ENCODE results near the gene KRTDAP.

KRTDAP gene

GRCh38 chr19:35512831-35513627 lies 22.8 kb upstream of the KRTDAP start:
- DNase-seq = no peak

- no peak for DNase-seq
These were observed 21.1 kb upstream of the KRTDAP start for GRCh38 chr19:35511337-35511736.

GRCh38 chr19:35510626-35510964 lies 20.3 kb upstream of the KRTDAP start:
- DNase-seq = no peak

- DNase-seq = peak; percentile 68
These were observed 19.8 kb upstream of the KRTDAP start for GRCh38 chr19:35509861-35510625.

GRCh38 chr19:35509018-35509652 lies 18.9 kb upstream of the KRTDAP start:
- DNase-seq = peak; percentile 51

GRCh38 chr19:35508129-35508528 lies 17.9 kb upstream of the KRTDAP start:
- DNase-seq = no peak

- no peak for DNase-seq
These were observed 17.3 kb upstream of the KRTDAP start for GRCh38 chr19:35507561-35507960.

GRCh38 chr19:35506011-35506410 lies 15.7 kb upstream of the KRTDAP start:
- DNase-seq = no peak

GRCh38 chr19:35502751-35503150 lies 12.5 kb upstream of the KRTDAP start:
- no peak for DNase-seq

- no peak for DNase-seq
These were observed 11.4 kb upstream of the KRTDAP start for GRCh38 chr19:35501684-35502083.

GRCh38 chr19:35500611-35501010 lies 10.3 kb upstream of the KRTDAP start:
- DNase-seq = no peak

GRCh38 chr19:35498984-35499527 lies 8.8 kb upstream of the KRTDAP start:
- no peak for DNase-seq

GRCh38 chr19:35498220-35498619 lies 8.0 kb upstream of the KRTDAP start:
- no peak for DNase-seq

GRCh38 chr19:35497406-35497805 lies 7.1 kb upstream of the KRTDAP start:
- no peak for DNase-seq

- DNase-seq = peak; percentile 69
These were observed 5.1 kb upstream of the KRTDAP start for GRCh38 chr19:35495107-35496064.

GRCh38 chr19:35493971-35494370 lies 3.7 kb upstream of the KRTDAP start:
- no peak for DNase-seq

- DNase-seq = no peak
These were observed 1.6 kb upstream of the KRTDAP start for GRCh38 chr19:35491836-35492360.

GRCh38 chr19:35488677-35489076 lies 1.6 kb downstream of the KRTDAP start:
- no peak for DNase-seq

- DNase-seq = no peak
These were observed 2.5 kb downstream of the KRTDAP start for GRCh38 chr19:35487656-35488182.

- no peak for DNase-seq
These were observed 4.0 kb downstream of the KRTDAP start for GRCh38 chr19:35486268-35486708.

- DNase-seq = no peak
These were observed 5.8 kb downstream of the KRTDAP start for GRCh38 chr19:35484252-35485036.

Data from CD4-positive, alpha-beta T cell treated with Interleukin-21 for 1 hour (primary cell).